Mesenchymal stem cell (in vitro differentiated cells and primary cell): Measurements from ENCODE around the gene MMUT.

Experiments used
- DNase-seq: peaks from one replicate; pipeline ENCODE4 v3.0.0-alpha.2; 2013
- H2AFZ ChIP-seq: one replicate; pipeline ENCODE4 v1.6.1; 2013; ENCODE audit warnings: low read depth, mild to moderate bottlenecking, control low read depth, inconsistent platforms, low read length, moderate library complexity
- H2AK5ac ChIP-seq: 2 replicates; pipeline ENCODE4 v1.6.1; 2013; ENCODE audit warnings: low read length, moderate library complexity, mild to moderate bottlenecking, inconsistent platforms; ENCODE audit not compliant: severe bottlenecking
- H2BK120ac ChIP-seq: one replicate; pipeline ENCODE4 v1.6.1; 2013; ENCODE audit warnings: low read depth, mild to moderate bottlenecking, inconsistent platforms, low read length, moderate library complexity
- H2BK12ac ChIP-seq, 2 experiments: one replicate each; pipeline ENCODE4 v1.6.1; 2013; ENCODE audit warnings: inconsistent platforms in 2 of 2, low read length in 2 of 2, mild to moderate bottlenecking in 2 of 2, moderate library complexity in 2 of 2, control low read depth in 1 of 2
- H2BK15ac ChIP-seq: one replicate; pipeline ENCODE4 v1.6.1; 2013; ENCODE audit warnings: mild to moderate bottlenecking, low read depth, inconsistent platforms; ENCODE audit not compliant: poor library complexity, severe bottlenecking
- H2BK5ac ChIP-seq: 2 replicates; pipeline ENCODE4 v1.6.1; 2013; ENCODE audit warnings: low read depth, mild to moderate bottlenecking, low read length, control low read depth, inconsistent platforms; ENCODE audit not compliant: poor library complexity, severe bottlenecking
- H3K14ac ChIP-seq, 2 experiments: one replicate each; pipeline ENCODE4 v1.6.1; 2013; ENCODE audit warnings: inconsistent platforms in 2 of 2, low read length in 2 of 2, control low read depth in 1 of 2, mild to moderate bottlenecking in 1 of 2, moderate library complexity in 1 of 2
- H3K18ac ChIP-seq, 2 experiments: one replicate each; pipeline ENCODE4 v1.6.1; 2013; ENCODE audit warnings: inconsistent platforms in 2 of 2, low read length in 2 of 2, control low read depth in 1 of 2, low read depth in 1 of 2, mild to moderate bottlenecking in 1 of 2
- H3K23ac ChIP-seq, 2 experiments: one replicate each; pipeline ENCODE4 v1.6.1; 2013; ENCODE audit warnings: inconsistent platforms in 2 of 2, low read length in 2 of 2, mild to moderate bottlenecking in 2 of 2, moderate library complexity in 2 of 2, control low read depth in 1 of 2
- H3K27ac ChIP-seq: 2 replicates; pipeline ENCODE4 v1.5.1; 2013; ENCODE audit warnings: mild to moderate bottlenecking, moderate library complexity, low read length, control low read depth, inconsistent platforms; ENCODE audit not compliant: poor library complexity, severe bottlenecking
- H3K27me3 ChIP-seq, 2 experiments: 2 replicates each; pipeline versions ENCODE4 v1.6.1 to v1.7.0; 2013; ENCODE audit warnings: low read length in 2 of 2, mild to moderate bottlenecking in 2 of 2, moderate library complexity in 2 of 2, control low read depth in 1 of 2, inconsistent platforms in 1 of 2; ENCODE audit not compliant: control insufficient read depth in 1 of 2, insufficient read depth in 1 of 2
- H3K36me3 ChIP-seq, 2 experiments: 2 replicates each; pipeline versions ENCODE4 v1.6.1 to v1.7.0; 2013; ENCODE audit warnings: low read length in 2 of 2, control low read depth in 1 of 2, inconsistent platforms in 1 of 2, low read depth in 1 of 2, mild to moderate bottlenecking in 1 of 2; ENCODE audit not compliant: insufficient read depth in 2 of 2, control insufficient read depth in 1 of 2
- H3K4ac ChIP-seq, 2 experiments: one replicate each; pipeline ENCODE4 v1.6.1; 2013; ENCODE audit warnings: inconsistent platforms in 2 of 2, low read length in 2 of 2, mild to moderate bottlenecking in 2 of 2, moderate library complexity in 2 of 2, control low read depth in 1 of 2, low read depth in 1 of 2
- H3K4me1 ChIP-seq: 2 replicates; pipeline ENCODE4 v1.6.1; 2013; ENCODE audit warnings: low read depth, low read length, control low read depth; ENCODE audit not compliant: control insufficient read depth, insufficient read depth
- H3K4me2 ChIP-seq: 2 replicates; pipeline ENCODE4 v1.6.1; 2013; ENCODE audit warnings: low read length, mild to moderate bottlenecking, inconsistent platforms; ENCODE audit not compliant: poor library complexity, severe bottlenecking
- H3K4me3 ChIP-seq, 2 experiments: 2 replicates each; pipeline versions ENCODE4 v1.5.1 to v1.7.0; 2013; ENCODE audit warnings: low read length in 2 of 2, mild to moderate bottlenecking in 2 of 2, control low read depth in 1 of 2, low read depth in 1 of 2; ENCODE audit not compliant: insufficient read depth in 1 of 2
- H3K79me1 ChIP-seq: replicated peaks from 2 replicates; pipeline ENCODE4 v1.6.1; 2013; ENCODE audit warnings: mild to moderate bottlenecking, control low read depth, low read length, inconsistent platforms; ENCODE audit not compliant: poor library complexity, severe bottlenecking
- H3K9ac ChIP-seq: 2 replicates; pipeline ENCODE4 v1.7.0; 2013; ENCODE audit warnings: mild to moderate bottlenecking, low read length, moderate library complexity
- H3K9me3 ChIP-seq: 2 replicates; pipeline ENCODE4 v1.7.0; 2013; ENCODE audit warnings: mild to moderate bottlenecking, low read length; ENCODE audit not compliant: control insufficient read depth
- H4K8ac ChIP-seq: one replicate; pipeline ENCODE4 v1.6.1; 2013; ENCODE audit warnings: inconsistent platforms, mild to moderate bottlenecking, low read length, moderate library complexity
- H4K91ac ChIP-seq: one replicate; pipeline ENCODE4 v1.6.1; 2013; ENCODE audit warnings: mild to moderate bottlenecking, low read length, inconsistent platforms
- WGBS: methylation state at CpG from one replicate; pipeline ENCODE4 v1.1.7; 2013; ENCODE audit warnings: mixed read lengths; 5-methylcytosine and 5-hydroxymethylcytosine counted together

The MMUT gene

GRCh38 chr6:49468042-49468441, 5.0 kb upstream of the MMUT start:
- H3K36me3 ChIP-seq: peaks cover 0 to 3% of the 10 kb centered on the region in 2 experiments
- no peak overlapping the region for H3K4ac ChIP-seq
- H4K8ac ChIP-seq: no peak overlapping the region
- no peaks in the 10 kb centered on the region for H3K4me1 ChIP-seq
- 95% methylated on average over 9 of the region's 9 CpGs for WGBS
- H3K9ac ChIP-seq: no peak overlapping the region
- H3K9me3 ChIP-seq: no peaks in the 10 kb centered on the region
- H3K27ac ChIP-seq: no peak overlapping the region
- H3K14ac ChIP-seq: no peak overlapping the region
- no peak overlapping the region for H3K23ac ChIP-seq
- H3K79me1 ChIP-seq: peaks cover 20% of the 10 kb centered on the region
- H3K27me3 ChIP-seq: no peaks in the 10 kb centered on the region
- no peak overlapping the region for H2BK120ac ChIP-seq
- H2BK12ac ChIP-seq: no peak overlapping the region
- no peak overlapping the region for H2AFZ ChIP-seq
- no peak overlapping the region for H3K18ac ChIP-seq
- no peak overlapping the region for H2BK5ac ChIP-seq
- no peak overlapping the region for H2BK15ac ChIP-seq
- no peak overlapping the region for H4K91ac ChIP-seq
- no peak for DNase-seq
- no peak overlapping the region for H2AK5ac ChIP-seq
- H3K4me2 ChIP-seq: no peak overlapping the region
- no peak overlapping the region for H3K4me3 ChIP-seq

GRCh38 chr6:49464691-49465090, 1.6 kb upstream of the MMUT start:
- no peak overlapping the region for H2BK12ac ChIP-seq
- no peak overlapping the region for H3K14ac ChIP-seq
- no peak overlapping the region for H3K4ac ChIP-seq
- no peaks in the 10 kb centered on the region for H3K9me3 ChIP-seq
- no peak overlapping the region for H3K18ac ChIP-seq
- H3K23ac ChIP-seq: no peak overlapping the region
- no peaks in the 10 kb centered on the region for H3K36me3 ChIP-seq
- no peak overlapping the region for H3K4me2 ChIP-seq
- no peak overlapping the region for H2BK15ac ChIP-seq
- no peaks in the 10 kb centered on the region for H3K27me3 ChIP-seq
- DNase-seq: no peak
- H3K27ac ChIP-seq: no peak overlapping the region
- H2AK5ac ChIP-seq: no peak overlapping the region
- peaks cover 31% of the 10 kb centered on the region for H3K79me1 ChIP-seq
- no peak overlapping the region for H2AFZ ChIP-seq
- no peak overlapping the region for H3K4me3 ChIP-seq
- no peak overlapping the region for H3K9ac ChIP-seq
- H4K91ac ChIP-seq: no peak overlapping the region
- no peak overlapping the region for H2BK5ac ChIP-seq
- WGBS: 98% methylated on average over 1 of the region's 2 CpGs
- no peak overlapping the region for H2BK120ac ChIP-seq
- peaks cover 3% of the 10 kb centered on the region for H3K4me1 ChIP-seq
- H4K8ac ChIP-seq: no peak overlapping the region

GRCh38 chr6:49463612-49463967, 537 bp upstream of the MMUT start:
- Histone ChIP-seq H2BK120ac (no peak overlapping the region), H3K36me3 (peaks cover 0 to 7% of the 10 kb centered on the region in 2 experiments), H3K4me3 (peak overlapping the region; percentile 82 to 98), H2AFZ (peak overlapping the region; percentile 43), H3K18ac (no peak overlapping the region), H3K4me1 (peaks cover 3% of the 10 kb centered on the region), H2BK12ac (no peak overlapping the region), H2BK5ac (no peak overlapping the region), H2AK5ac (no peak overlapping the region), H3K9ac (peak overlapping the region; percentile 98), H3K79me1 (peaks cover 34% of the 10 kb centered on the region), H3K4me2 (peak overlapping the region; percentile 92), H2BK15ac (no peak overlapping the region), H3K27me3 (no peaks in the 10 kb centered on the region), H3K14ac (no peak overlapping the region), H4K8ac (no peak overlapping the region), H4K91ac (no peak overlapping the region), H3K4ac (no peak overlapping the region), H3K27ac (no peak overlapping the region), H3K9me3 (no peaks in the 10 kb centered on the region), H3K23ac (no peak overlapping the region)
- no peak for DNase-seq
- WGBS: 0% methylated on average over 1 of the region's 4 CpGs

GRCh38 chr6:49462599-49462926, 490 bp downstream of the MMUT start:
- Histone ChIP-seq H3K18ac (no peak overlapping the region), H3K79me1 (peaks cover 26% of the 10 kb centered on the region), H3K4me2 (peak overlapping the region; percentile 74), H3K14ac (no peak overlapping the region), H3K36me3 (peaks cover 0 to 17% of the 10 kb centered on the region in 2 experiments), H2AFZ (peak overlapping the region; percentile 83), H3K23ac (no peak overlapping the region), H2BK12ac (no peak overlapping the region), H2BK15ac (no peak overlapping the region), H2AK5ac (no peak overlapping the region), H2BK5ac (no peak overlapping the region), H4K91ac (no peak overlapping the region), H3K4me1 (peaks cover 3% of the 10 kb centered on the region), H4K8ac (peak overlapping the region; percentile 54), H3K9ac (peak overlapping the region; percentile 98), H3K4ac (peak overlapping the region; percentile 19 to 40), H3K9me3 (no peaks in the 10 kb centered on the region), H3K27me3 (no peaks in the 10 kb centered on the region), H3K4me3 (peak overlapping the region; percentile 82 to 98), H2BK120ac (no peak overlapping the region), H3K27ac (peak overlapping the region; percentile 5)
- DNase-seq: no peak
- 5% methylated on average over 6 of the region's 7 CpGs for WGBS
